K562 (cell line): Measurements from ENCODE around the gene PRICKLE2.

Source experiments
- GABPA ChIP-seq: fragments of 200-800 bp; sonication (Bioruptor generic); conservative IDR thresholded peaks from 2 replicates; pipeline ENCODE4 v1.6.1; 2016; ENCODE audit warnings: low read depth, missing genetic modification characterization, missing compliant biosample characterization
- HNRNPH1 ChIP-seq: fragments of 200-400 bp; formaldehyde crosslinking; optimal IDR thresholded peaks from 2 replicates; pipeline ENCODE3; 2017; ENCODE audit warnings: low read depth, mild to moderate bottlenecking, low read length, moderate library complexity
- KDM1A ChIP-seq, 2 experiments: fragments of 450-650 bp; IDR thresholded peaks; 2 replicates each; pipeline ENCODE4 v1.6.1; 2016; ENCODE audit warnings: mild to moderate bottlenecking in 2 of 2
- LARP7 ChIP-seq: fragments of 450-650 bp; IDR thresholded peaks from 2 replicates; pipeline ENCODE4 v1.6.1; 2016
- NR2C2 ChIP-seq, 2 experiments: fragments of 200-800 bp in 1 of 2; sonication (Bioruptor generic) in 1 of 2; sonication (generic) in 1 of 2; formaldehyde crosslinking in 1 of 2; IDR thresholded peaks; 2 replicates each; pipeline versions ENCODE4 v1.6.1 to v1.8.0; 2016 to 2022; ENCODE audit warnings: mild to moderate bottlenecking in 1 of 2, missing compliant biosample characterization in 1 of 2, missing genetic modification characterization in 1 of 2, missing genetic modification reagents in 1 of 2
- RFX5 ChIP-seq: IDR thresholded peaks from 2 replicates; pipeline ENCODE4 v1.6.1; 2011; ENCODE audit warnings: low read depth, mild to moderate bottlenecking, improper control_type of control experiment, low read length
- SMAD1 ChIP-seq: fragments of 150-350 bp; IDR thresholded peaks from 2 replicates; pipeline ENCODE4 v1.6.1; 2014; ENCODE audit warnings: low read length, low read depth; ENCODE audit not compliant: partially characterized antibody
- SNRNP70 ChIP-seq: fragments of 200-400 bp; formaldehyde crosslinking; optimal IDR thresholded peaks from 2 replicates; pipeline ENCODE3; 2017; ENCODE audit warnings: low read depth, low read length
- SPI1 ChIP-seq: IDR thresholded peaks from 2 replicates; pipeline ENCODE4 v1.6.1; 2011; ENCODE audit warnings: low read depth, low read length, control low read depth, borderline replicate concordance
- TCF7L2 ChIP-seq: fragments of 150-350 bp; IDR thresholded peaks from 2 replicates; pipeline ENCODE4 v1.6.1; 2016; ENCODE audit warnings: low read depth, mild to moderate bottlenecking, low read length, moderate library complexity
- U2AF2 ChIP-seq: fragments of 200-400 bp; formaldehyde crosslinking; optimal IDR thresholded peaks from 2 replicates; pipeline ENCODE3; 2017; ENCODE audit warnings: low read depth, mild to moderate bottlenecking, low read length
- TF ChIP-seq, protein P1 (sequence below): fragments of 450-650 bp; formaldehyde crosslinking; IDR thresholded peaks from 2 replicates; pipeline ENCODE4 v1.4.0; 2022; ENCODE audit warnings: missing genetic modification characterization
- TF ChIP-seq, protein P2 (sequence below), 3 experiments: IDR thresholded peaks in 2 of 3; conservative IDR thresholded peaks in 1 of 3; 2 replicates each; pipeline ENCODE4 v1.5.1; 2011 to 2012; ENCODE audit warnings: low read length in 3 of 3, mild to moderate bottlenecking in 3 of 3, control low read depth in 2 of 3, improper control_type of control experiment in 1 of 3, inconsistent platforms in 1 of 3, low read depth in 1 of 3, mixed read lengths in 1 of 3, moderate library complexity in 1 of 3; ENCODE audit not compliant: insufficient read depth in 2 of 3

DNA sequence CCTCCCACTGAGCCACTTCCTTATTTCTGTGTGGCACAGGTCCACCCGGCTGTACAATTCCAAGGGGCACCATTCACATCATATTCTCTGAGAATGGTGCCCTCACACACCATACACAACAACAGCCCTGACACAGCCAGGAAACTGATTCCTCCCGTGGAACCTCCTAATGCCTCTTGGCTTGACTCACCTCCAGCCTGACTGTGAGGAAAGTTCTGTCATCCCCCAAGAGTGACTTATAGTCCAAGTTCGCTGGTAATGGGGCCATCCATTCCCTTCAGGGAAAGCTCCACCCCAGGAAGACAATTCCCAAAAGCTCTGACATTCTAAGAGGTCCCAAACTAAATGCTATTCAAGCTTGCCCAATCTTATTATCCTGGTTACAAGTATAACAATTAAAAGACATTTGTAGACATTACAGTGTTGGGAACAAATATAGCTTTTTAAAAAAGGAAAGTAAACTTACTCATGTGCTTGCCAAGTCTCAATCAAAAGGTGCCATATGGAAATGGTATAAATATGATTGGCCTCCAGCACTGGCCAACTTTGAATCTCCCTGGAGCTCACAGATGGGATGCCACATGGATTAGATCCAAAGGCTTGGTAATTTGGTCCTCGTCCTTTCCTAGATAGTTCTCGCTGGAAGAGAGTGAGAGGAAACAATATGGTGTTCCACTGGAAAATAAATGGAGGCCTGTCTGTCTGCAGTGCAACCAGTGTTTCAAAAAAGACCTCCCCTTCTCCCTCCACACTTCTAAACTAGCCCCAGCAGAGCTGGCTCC, 145.7 kb downstream of the PRICKLE2 start:
- TF ChIP-seq TCF7L2, result no peak
- no peak for TF ChIP-seq KDM1A (IDR thresholded peaks at IDR 0.05)
- TF ChIP-seq, protein P1, sequence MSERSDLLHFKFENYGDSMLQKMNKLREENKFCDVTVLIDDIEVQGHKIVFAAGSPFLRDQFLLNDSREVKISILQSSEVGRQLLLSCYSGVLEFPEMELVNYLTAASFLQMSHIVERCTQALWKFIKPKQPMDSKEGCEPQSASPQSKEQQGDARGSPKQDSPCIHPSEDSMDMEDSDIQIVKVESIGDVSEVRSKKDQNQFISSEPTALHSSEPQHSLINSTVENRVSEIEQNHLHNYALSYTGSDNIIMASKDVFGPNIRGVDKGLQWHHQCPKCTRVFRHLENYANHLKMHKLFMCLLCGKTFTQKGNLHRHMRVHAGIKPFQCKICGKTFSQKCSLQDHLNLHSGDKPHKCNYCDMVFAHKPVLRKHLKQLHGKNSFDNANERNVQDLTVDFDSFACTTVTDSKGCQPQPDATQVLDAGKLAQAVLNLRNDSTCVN (CRISPR knock-in tag), result no peak
- no peak for TF ChIP-seq LARP7
- TF ChIP-seq NR2C2 (CRISPR knock-in tag; IDR thresholded peaks at IDR 0.05), result no peak
- TF ChIP-seq NR2C2 (tag; IDR thresholded peaks at IDR 0.05), result no peak
- no peak for TF ChIP-seq HNRNPH1
- TF ChIP-seq RFX5, result no peak
- no peak for TF ChIP-seq SMAD1
- TF ChIP-seq GABPA (tag), result no peak
- TF ChIP-seq SNRNP70, result no peak
- TF ChIP-seq SPI1, result no peak
- no peak for TF ChIP-seq U2AF2
- TF ChIP-seq, protein P2, sequence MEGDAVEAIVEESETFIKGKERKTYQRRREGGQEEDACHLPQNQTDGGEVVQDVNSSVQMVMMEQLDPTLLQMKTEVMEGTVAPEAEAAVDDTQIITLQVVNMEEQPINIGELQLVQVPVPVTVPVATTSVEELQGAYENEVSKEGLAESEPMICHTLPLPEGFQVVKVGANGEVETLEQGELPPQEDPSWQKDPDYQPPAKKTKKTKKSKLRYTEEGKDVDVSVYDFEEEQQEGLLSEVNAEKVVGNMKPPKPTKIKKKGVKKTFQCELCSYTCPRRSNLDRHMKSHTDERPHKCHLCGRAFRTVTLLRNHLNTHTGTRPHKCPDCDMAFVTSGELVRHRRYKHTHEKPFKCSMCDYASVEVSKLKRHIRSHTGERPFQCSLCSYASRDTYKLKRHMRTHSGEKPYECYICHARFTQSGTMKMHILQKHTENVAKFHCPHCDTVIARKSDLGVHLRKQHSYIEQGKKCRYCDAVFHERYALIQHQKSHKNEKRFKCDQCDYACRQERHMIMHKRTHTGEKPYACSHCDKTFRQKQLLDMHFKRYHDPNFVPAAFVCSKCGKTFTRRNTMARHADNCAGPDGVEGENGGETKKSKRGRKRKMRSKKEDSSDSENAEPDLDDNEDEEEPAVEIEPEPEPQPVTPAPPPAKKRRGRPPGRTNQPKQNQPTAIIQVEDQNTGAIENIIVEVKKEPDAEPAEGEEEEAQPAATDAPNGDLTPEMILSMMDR (IDR thresholded peaks at IDR 0.05 in 2 of 3, conservative IDR thresholded peaks at IDR 0.05 in 1 of 3; ENCODE audit: insufficient read depth in 2 of 3, low read depth in 1 of 3, low read length in 3 of 3), result no peak
